ENCODE results near the gene ZNF57. TPM values are rescaled to one million over a fixed set of nuclear protein-coding genes. Genes with fewer than 3 reads are reported as not detected.
"Not testable (repeated sequence)": the region's sequence is repeated elsewhere in the genome, so short reads cannot be mapped to it uniquely, and the experiment has no call there.

Gene ZNF57
- total RNA-seq, 1 donor: 4.8 TPM

DNA sequence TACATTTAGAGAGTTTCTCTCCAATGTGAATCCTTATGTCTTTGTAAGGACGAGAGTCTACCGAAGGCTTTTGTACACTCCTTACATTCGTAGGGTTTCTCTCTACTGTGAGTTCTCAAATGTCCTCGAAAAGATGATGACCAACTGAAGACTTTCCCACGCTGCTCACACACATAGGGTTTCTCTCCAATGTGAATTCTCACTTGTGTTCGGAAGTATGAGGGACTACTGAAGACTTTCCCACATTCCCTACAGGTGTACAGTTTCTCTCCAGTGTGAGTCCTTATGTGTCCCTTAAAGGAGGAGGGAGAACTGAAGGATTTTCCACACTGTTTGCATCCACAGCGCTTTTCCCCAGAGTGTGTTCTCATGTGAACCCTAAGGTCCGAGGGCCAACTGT, 4.0 kb upstream of the ZNF57 start:
- H3K4me3 ChIP-seq (ENCODE audit: low read depth, low read length): no peak overlapping the region
- no peak for DNase-seq (ENCODE audit: low read depth)
- TF ChIP-seq, protein P1, sequence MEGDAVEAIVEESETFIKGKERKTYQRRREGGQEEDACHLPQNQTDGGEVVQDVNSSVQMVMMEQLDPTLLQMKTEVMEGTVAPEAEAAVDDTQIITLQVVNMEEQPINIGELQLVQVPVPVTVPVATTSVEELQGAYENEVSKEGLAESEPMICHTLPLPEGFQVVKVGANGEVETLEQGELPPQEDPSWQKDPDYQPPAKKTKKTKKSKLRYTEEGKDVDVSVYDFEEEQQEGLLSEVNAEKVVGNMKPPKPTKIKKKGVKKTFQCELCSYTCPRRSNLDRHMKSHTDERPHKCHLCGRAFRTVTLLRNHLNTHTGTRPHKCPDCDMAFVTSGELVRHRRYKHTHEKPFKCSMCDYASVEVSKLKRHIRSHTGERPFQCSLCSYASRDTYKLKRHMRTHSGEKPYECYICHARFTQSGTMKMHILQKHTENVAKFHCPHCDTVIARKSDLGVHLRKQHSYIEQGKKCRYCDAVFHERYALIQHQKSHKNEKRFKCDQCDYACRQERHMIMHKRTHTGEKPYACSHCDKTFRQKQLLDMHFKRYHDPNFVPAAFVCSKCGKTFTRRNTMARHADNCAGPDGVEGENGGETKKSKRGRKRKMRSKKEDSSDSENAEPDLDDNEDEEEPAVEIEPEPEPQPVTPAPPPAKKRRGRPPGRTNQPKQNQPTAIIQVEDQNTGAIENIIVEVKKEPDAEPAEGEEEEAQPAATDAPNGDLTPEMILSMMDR (IDR thresholded peaks at IDR 0.05; ENCODE audit: insufficient read depth, low read length): no peak

DNA sequence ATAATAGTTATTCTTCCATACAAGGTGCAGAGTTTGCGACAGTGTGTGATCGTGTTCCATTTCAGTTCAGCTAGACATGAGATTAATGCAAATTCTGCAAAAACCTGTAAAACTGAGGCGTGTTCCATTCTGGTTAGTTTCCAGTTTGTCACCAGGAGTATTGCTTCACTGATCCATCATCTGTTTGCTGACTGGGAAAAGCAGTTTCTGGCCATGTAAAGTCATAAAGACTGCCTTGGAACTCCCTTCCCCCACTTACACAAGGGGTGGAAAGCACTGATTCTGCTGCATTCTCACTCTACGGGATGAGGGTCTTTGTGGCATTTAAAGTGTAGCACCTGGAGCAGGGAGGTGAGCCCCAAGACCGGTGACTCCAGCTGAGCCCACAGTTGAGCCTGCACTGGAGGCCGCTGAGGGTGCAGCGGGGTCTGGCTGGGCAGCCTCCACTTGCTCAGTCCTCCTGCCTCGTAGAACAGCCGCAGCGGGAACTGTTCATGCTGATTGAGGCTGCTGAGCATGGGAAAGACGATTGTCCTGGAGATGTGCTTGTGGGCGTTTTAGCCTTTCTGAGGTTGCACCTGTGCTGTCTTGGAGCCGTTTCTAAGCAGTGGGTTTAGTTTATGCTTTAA, 2.0 kb downstream of the ZNF57 start:
- TF ChIP-seq, protein P1 (IDR thresholded peaks at IDR 0.05; ENCODE audit: insufficient read depth, low read length): no peak
- no peak overlapping the region for H3K4me3 ChIP-seq (ENCODE audit: low read depth, low read length)
- DNase-seq (ENCODE audit: low read depth): no peak

DNA sequence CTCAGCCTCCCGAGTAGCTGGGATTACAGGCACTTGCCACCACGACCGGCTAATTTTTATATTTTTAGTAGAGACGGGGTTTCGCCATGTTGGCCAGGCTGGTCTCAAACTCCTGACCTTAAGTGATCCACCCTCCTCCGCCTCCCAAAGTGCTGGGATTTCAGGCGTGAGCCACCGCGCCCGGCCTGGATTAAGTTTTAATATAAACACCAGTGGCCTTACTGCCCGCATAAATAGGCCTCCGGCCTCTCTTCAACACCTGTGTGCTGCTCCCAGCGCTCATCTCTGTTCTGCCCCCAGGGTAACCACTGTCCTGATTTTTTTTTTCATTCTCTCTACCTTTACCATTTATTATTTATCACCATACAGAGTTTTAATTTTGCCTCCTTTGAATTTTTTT, 2.6 kb downstream of the ZNF57 start:
- not testable (repeated sequence) for H3K4me3 ChIP-seq (ENCODE audit: low read depth, low read length); DNase-seq (ENCODE audit: low read depth)

DNA sequence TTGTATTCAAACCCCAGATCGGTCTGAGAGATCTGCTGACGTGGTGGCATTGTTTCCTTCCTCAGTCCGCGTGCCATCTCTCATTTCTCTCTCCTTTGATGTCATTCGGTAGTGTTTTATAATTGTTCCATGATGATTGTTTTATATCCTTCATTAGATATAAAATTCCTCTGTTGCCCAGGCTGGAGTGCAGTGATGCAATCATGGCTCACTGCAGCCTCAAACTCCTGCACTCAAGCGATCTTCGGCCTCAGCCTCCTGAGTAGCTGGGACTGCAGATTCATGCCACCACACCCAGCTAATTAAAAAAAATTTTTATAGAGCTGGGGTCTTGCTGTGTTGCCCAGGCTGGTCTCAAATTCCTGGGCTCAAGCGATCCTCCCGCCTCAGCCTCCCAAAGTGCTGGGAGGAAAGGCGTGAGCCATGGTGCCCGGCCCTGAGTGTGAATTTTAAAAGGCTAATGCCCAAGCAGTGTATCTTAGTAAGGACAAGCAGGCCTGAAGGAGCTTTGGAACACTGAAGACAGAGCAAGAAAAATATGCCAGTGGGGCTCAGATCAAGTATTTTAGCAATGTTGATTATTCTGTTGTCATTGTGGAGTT, 5.3 kb downstream of the ZNF57 start:
- H3K4me3 ChIP-seq (ENCODE audit: low read depth, low read length): no peak overlapping the region
- no peak for DNase-seq (ENCODE audit: low read depth)
- TF ChIP-seq, protein P1 (IDR thresholded peaks at IDR 0.05; ENCODE audit: insufficient read depth, low read length): no peak

DNA sequence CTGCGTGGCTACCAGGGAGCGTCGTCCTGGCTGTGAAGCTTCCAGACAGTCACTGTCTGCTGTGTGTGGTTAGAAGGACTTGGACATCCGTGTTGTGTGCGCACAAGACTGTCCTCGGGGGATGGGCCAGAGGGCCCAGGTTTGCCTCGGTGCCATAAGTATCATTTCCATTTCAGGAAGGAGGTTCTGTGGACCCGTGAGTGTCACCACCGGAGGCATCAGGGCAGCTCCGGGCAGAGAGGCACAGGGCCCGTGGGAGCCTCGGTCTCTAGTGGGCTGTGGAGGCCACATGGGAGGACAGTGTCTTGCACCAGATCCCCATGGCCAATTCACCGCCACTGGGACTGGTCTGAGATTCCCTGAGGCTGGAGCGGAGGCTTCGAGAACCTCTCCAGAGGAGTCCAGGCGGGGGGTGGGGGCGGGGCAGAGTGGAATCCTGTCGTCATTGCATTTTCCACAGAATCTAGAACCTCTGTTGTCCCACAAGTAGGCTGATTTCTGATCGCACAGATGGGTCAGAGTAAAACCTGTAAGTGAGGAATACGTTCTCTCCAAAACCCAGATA, 6.0 kb downstream of the ZNF57 start:
- TF ChIP-seq, protein P1 (IDR thresholded peaks at IDR 0.05; ENCODE audit: insufficient read depth, low read length): no peak
- DNase-seq (ENCODE audit: low read depth): no peak
- no peak overlapping the region for H3K4me3 ChIP-seq (ENCODE audit: low read depth, low read length)

DNA sequence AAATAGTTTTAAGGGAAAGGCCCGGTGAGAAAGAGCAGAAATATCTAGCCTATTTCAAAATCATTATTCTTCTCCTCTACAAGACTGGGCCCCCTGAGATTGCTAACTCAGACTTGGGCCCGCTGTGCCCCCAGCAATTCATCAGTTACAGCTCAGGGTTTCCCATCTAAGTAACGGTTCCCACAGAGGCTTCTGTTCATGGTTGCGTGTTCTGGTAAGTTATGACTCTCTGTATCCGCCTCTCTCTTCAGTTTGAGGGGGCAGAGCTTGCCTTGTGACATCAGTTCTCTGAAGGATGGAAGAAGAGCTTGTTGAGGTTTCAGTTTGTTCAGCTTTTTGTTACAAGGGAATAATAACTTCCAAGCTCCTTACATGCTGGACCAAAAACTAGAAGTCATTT, 11.6 kb downstream of the ZNF57 start:
- TF ChIP-seq, protein P1 (IDR thresholded peaks at IDR 0.05; ENCODE audit: insufficient read depth, low read length): no peak
- no peak for DNase-seq (ENCODE audit: low read depth)

DNA sequence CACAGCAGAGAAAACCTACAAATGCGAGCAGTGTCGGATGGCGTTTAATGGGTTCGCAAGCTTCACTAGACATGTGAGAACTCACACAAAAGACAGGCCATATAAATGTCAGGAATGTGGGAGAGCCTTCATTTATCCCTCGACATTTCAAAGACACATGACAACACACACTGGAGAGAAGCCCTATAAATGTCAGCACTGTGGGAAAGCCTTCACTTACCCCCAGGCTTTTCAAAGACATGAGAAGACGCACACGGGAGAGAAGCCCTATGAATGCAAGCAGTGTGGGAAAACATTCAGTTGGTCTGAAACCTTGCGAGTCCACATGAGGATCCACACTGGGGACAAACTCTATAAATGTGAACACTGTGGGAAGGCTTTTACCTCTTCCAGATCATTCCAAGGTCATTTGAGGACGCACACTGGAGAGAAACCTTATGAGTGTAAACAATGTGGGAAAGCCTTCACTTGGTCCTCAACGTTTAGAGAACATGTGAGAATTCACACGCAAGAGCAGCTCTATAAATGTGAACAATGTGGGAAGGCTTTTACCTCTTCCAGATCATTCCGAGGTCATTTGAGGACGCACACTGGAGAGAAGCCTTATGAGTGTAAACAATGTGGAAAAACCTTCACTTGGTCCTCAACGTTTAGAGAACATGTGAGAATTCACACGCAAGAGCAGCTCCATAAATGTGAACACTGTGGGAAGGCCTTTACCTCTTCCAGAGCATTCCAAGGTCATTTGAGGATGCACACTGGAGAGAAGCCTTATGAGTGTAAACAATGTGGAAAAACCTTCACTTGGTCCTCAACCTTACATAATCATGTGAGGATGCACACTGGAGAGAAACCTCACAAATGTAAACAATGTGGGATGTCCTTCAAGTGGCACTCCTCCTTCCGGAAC, 16.8 kb downstream of the ZNF57 start:
- TF ChIP-seq, protein P1 (IDR thresholded peaks at IDR 0.05; ENCODE audit: insufficient read depth, low read length): no peak
- H3K4me3 ChIP-seq (ENCODE audit: low read depth, low read length): no peak overlapping the region
- no peak for DNase-seq (ENCODE audit: low read depth)

More for the DNA sequence above, 11.6 kb downstream of the ZNF57 start:
- no peak overlapping the region for H3K4me3 ChIP-seq (ENCODE audit: low read depth, low read length)
